Neural cell (in vitro differentiated cells): ENCODE results near the gene MFF. TPM values are rescaled to one million over a fixed set of nuclear protein-coding genes. Genes with fewer than 3 reads are reported as not detected.

Experiments
- H2AFZ ChIP-seq: fragments of 200-600, 300-800 bp; sonication (generic), shearing (Covaris generic); 2 replicates; pipeline ENCODE4 v1.6.0; 2014; ENCODE audit warnings: low read depth, mild to moderate bottlenecking, antibody characterized with exemption, low read length, moderate library complexity
- H3F3A ChIP-seq: fragments of 200-600 bp; shearing (Covaris generic); 2 replicates; pipeline ENCODE4 v1.6.1; 2016; ENCODE audit warnings: mild to moderate bottlenecking, moderate library complexity, mixed read lengths, antibody characterized with exemption, low read length; ENCODE audit not compliant: insufficient read depth, poor library complexity, severe bottlenecking
- H3K27ac ChIP-seq: fragments of 200-600, 300-800 bp; sonication (generic), shearing (Covaris generic); 2 replicates; pipeline ENCODE4 v1.5.1; 2014; ENCODE audit warnings: mild to moderate bottlenecking, low read length, moderate library complexity
- H3K27me3 ChIP-seq: fragments of 300-800, 200-600 bp; sonication (generic), shearing (Covaris generic); 2 replicates; pipeline ENCODE4 v1.6.0; 2014; ENCODE audit warnings: mild to moderate bottlenecking, low read depth, low read length, moderate library complexity; ENCODE audit not compliant: insufficient read depth
- H3K36me3 ChIP-seq: fragments of 300-800, 200-600 bp; sonication (generic), shearing (Covaris generic); 2 replicates; pipeline ENCODE4 v1.5.1; 2014; ENCODE audit warnings: mild to moderate bottlenecking, antibody characterized with exemption, low read length, moderate library complexity; ENCODE audit not compliant: insufficient read depth
- H3K4me2 ChIP-seq: fragments of 300-800, 200-600 bp; sonication (generic), shearing (Covaris generic); 2 replicates; pipeline ENCODE4 v1.6.0; 2014; ENCODE audit warnings: mild to moderate bottlenecking, low read length
- H3K4me3 ChIP-seq: fragments of 300-800, 200-600 bp; sonication (generic), shearing (Covaris generic); 2 replicates; pipeline ENCODE4 v1.5.1; 2014; ENCODE audit warnings: mild to moderate bottlenecking, low read length, moderate library complexity
- H3K79me2 ChIP-seq: fragments of 200-600 bp; shearing (Covaris generic); replicated peaks from 2 replicates; pipeline ENCODE4 v1.6.0; 2014; ENCODE audit warnings: mild to moderate bottlenecking, low read length, moderate library complexity; ENCODE audit not compliant: insufficient read depth
- H3K9ac ChIP-seq: fragments of 300-800, 200-600 bp; sonication (generic), shearing (Covaris generic); 2 replicates; pipeline ENCODE4 v1.6.1; 2016; ENCODE audit warnings: mild to moderate bottlenecking, low read length, mixed read lengths
- H3K9me2 ChIP-seq: fragments of 200-600 bp; shearing (Covaris generic); 2 replicates; pipeline ENCODE4 v1.6.1; 2016; ENCODE audit warnings: mild to moderate bottlenecking, low read length, mixed read lengths; ENCODE audit not compliant: insufficient read depth
- H3K9me3 ChIP-seq: fragments of 200-600, 300-800 bp; sonication (generic), shearing (Covaris generic); 2 replicates; pipeline ENCODE4 v1.6.1; 2016; ENCODE audit warnings: mild to moderate bottlenecking, mixed run types, low read length, moderate library complexity, mixed read lengths
- H4K20me1 ChIP-seq: fragments of 200-600 bp; shearing (Covaris generic); 2 replicates; pipeline ENCODE4 v1.6.1; 2016; ENCODE audit warnings: mild to moderate bottlenecking, mixed run types; ENCODE audit not compliant: insufficient read depth
- CTCF ChIP-seq: fragments of 450-650 bp; IDR thresholded peaks from 2 replicates; pipeline ENCODE4 v1.5.1; 2014; ENCODE audit warnings: antibody characterized with exemption, mild to moderate bottlenecking, moderate library complexity; ENCODE audit not compliant: poor library complexity, severe bottlenecking
- EP300 ChIP-seq: fragments of 450-650 bp; conservative IDR thresholded peaks from 2 replicates; pipeline ENCODE4 v1.6.1; 2014; ENCODE audit warnings: antibody characterized with exemption, mild to moderate bottlenecking, moderate library complexity; ENCODE audit not compliant: poor library complexity, severe bottlenecking
- MXI1 ChIP-seq: fragments of 450-650 bp; conservative IDR thresholded peaks from 2 replicates; pipeline ENCODE4 v1.6.1; 2014; ENCODE audit warnings: antibody characterized with exemption, mild to moderate bottlenecking; ENCODE audit not compliant: poor library complexity, severe bottlenecking
- POLR2AphosphoS5 ChIP-seq: IDR thresholded peaks from 2 replicates; pipeline ENCODE4 v1.6.1; 2012
- RAD21 ChIP-seq: fragments of 450-650 bp; conservative IDR thresholded peaks from 2 replicates; pipeline ENCODE4 v1.6.1; 2014; ENCODE audit warnings: antibody characterized with exemption, mild to moderate bottlenecking, moderate library complexity
- TAF1 ChIP-seq: IDR thresholded peaks from 2 replicates; pipeline ENCODE4 v1.6.1; 2012; ENCODE audit warnings: low read depth
- polyA plus RNA-seq: library from polyadenylated mRNA; depleted of rRNA; stranded (reverse); fragments of >200 nt; gene quantifications from 2 replicates; pipeline ENCODE4 v1.2.3, GENCODE V29; 2014
- TF ChIP-seq, protein P1 (sequence below): IDR thresholded peaks from 2 replicates; pipeline ENCODE4 v1.6.1; 2012; ENCODE audit warnings: borderline replicate concordance

Gene MFF
- polyA plus RNA-seq, 1 donor from 2014 or later = 192 TPM

DNA sequence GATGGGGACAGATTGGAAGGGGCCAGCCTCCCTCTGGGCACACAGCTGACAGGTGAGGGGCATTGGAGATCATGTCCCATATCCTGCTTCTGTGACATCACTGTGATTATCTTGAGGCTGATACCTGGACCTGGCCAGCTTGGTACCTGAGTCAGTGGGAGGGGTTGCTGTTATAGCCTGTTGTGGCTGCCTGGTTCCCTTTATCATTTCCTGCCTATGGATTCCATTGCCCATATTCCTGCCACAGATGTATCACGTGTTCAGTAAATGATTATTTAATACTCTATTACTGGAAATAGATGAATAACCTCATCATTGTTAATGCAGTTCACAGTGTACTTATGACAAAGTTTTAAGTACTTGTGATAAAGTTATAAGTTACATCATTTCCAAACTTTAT lies 70.5 kb downstream of the MFF start:
- Histone ChIP-seq H2AFZ (no peak overlapping the region), H3K9ac (no peak overlapping the region), H3K4me2 (no peak overlapping the region), H3K36me3 (no peaks in the 10 kb centered on the region), H3K9me2 (no peaks in the 10 kb centered on the region), H3F3A (no peaks in the 10 kb centered on the region), H4K20me1 (no peaks in the 10 kb centered on the region), H3K27ac (no peak overlapping the region), H3K27me3 (no peaks in the 10 kb centered on the region), H3K79me2 (no peaks in the 10 kb centered on the region), H3K9me3 (no peaks in the 10 kb centered on the region), H3K4me3 (no peak overlapping the region)
- TF ChIP-seq POLR2AphosphoS5 (no peak), EP300 (no peak), TAF1 (no peak), CTCF (no peak), MXI1 (no peak), RAD21 (no peak)

DNA sequence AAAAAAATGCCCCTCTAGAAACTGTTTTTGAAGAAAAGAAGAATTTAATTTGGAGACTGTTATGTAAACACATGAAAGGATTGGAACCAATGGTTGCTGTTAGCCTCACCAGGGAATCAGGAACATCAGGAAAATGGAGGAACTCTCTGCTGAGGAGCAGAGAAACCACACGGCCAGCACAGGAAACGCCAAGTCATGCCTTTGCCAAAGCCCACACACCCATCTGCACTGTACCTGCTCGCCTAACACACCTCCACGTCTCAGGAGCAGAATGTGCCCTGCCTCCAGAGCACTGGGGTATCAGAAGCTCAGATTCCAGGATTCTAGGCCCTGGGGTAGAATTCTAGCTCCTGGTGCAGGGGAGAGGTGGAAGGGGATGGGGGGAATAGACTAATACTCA lies 72.5 kb downstream of the MFF start:
- no peaks in the 10 kb centered on the region for H3K36me3 ChIP-seq
- H3K9me3 ChIP-seq = no peaks in the 10 kb centered on the region
- no peak overlapping the region for H3K9ac ChIP-seq
- no peaks in the 10 kb centered on the region for H4K20me1 ChIP-seq
- no peaks in the 10 kb centered on the region for H3K9me2 ChIP-seq
- no peak overlapping the region for H3K27ac ChIP-seq
- H3K4me2 ChIP-seq = no peak overlapping the region
- TF ChIP-seq, protein P1, sequence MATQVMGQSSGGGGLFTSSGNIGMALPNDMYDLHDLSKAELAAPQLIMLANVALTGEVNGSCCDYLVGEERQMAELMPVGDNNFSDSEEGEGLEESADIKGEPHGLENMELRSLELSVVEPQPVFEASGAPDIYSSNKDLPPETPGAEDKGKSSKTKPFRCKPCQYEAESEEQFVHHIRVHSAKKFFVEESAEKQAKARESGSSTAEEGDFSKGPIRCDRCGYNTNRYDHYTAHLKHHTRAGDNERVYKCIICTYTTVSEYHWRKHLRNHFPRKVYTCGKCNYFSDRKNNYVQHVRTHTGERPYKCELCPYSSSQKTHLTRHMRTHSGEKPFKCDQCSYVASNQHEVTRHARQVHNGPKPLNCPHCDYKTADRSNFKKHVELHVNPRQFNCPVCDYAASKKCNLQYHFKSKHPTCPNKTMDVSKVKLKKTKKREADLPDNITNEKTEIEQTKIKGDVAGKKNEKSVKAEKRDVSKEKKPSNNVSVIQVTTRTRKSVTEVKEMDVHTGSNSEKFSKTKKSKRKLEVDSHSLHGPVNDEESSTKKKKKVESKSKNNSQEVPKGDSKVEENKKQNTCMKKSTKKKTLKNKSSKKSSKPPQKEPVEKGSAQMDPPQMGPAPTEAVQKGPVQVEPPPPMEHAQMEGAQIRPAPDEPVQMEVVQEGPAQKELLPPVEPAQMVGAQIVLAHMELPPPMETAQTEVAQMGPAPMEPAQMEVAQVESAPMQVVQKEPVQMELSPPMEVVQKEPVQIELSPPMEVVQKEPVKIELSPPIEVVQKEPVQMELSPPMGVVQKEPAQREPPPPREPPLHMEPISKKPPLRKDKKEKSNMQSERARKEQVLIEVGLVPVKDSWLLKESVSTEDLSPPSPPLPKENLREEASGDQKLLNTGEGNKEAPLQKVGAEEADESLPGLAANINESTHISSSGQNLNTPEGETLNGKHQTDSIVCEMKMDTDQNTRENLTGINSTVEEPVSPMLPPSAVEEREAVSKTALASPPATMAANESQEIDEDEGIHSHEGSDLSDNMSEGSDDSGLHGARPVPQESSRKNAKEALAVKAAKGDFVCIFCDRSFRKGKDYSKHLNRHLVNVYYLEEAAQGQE = no peak
- TF ChIP-seq POLR2AphosphoS5 (no peak), TAF1 (no peak), EP300 (no peak), CTCF (no peak)
- no peaks in the 10 kb centered on the region for H3F3A ChIP-seq
- no peaks in the 10 kb centered on the region for H3K27me3 ChIP-seq
- no peaks in the 10 kb centered on the region for H3K79me2 ChIP-seq
- H3K4me3 ChIP-seq = no peak overlapping the region
- no peak overlapping the region for H2AFZ ChIP-seq
